ENCODE measurements around the gene THADA.

The THADA gene

GRCh38 chr2:43270930-43271615 is 324.8 kb downstream of the THADA start:
- ATAC-seq (ENCODE audit: insufficient read depth, low read depth) (no peak), DNase-seq (no peak)
- Histone ChIP-seq H3K36me3 (ENCODE audit: insufficient read depth, low read length) (peaks cover 13% of the 10 kb centered on the region; the same call in 1 of the 2 replicates), H3K9ac (ENCODE audit: low read depth, low read length) (no peak overlapping the region), H3K4me1 (ENCODE audit: insufficient read depth, low read length) (no peaks in the 10 kb centered on the region), H3K27me3 (ENCODE audit: insufficient read depth, low read length, poor library complexity) (no peaks in the 10 kb centered on the region), H3K4me2 (ENCODE audit: insufficient read depth, low read length) (no peak overlapping the region), H3K9me3 (ENCODE audit: insufficient read depth, low read length, severe bottlenecking) (no peaks in the 10 kb centered on the region), H3K79me2 (ENCODE audit: insufficient read depth, low read length) (no peaks in the 10 kb centered on the region), H2AFZ (ENCODE audit: low read depth, low read length) (no peak overlapping the region), H3K4me3 (ENCODE audit: low read depth in 1 of 2, low read length in 2 of 2) (no peak overlapping the region), H3K27ac (ENCODE audit: low read length) (no peak overlapping the region), H4K20me1 (ENCODE audit: insufficient read depth, low read length) (no peaks in the 10 kb centered on the region)
- no peak for TF ChIP-seq EZH2 (IDR thresholded peaks at IDR 0.05; ENCODE audit: borderline replicate concordance, low read depth, low read length, severe bottlenecking)
- TF ChIP-seq, protein P1, sequence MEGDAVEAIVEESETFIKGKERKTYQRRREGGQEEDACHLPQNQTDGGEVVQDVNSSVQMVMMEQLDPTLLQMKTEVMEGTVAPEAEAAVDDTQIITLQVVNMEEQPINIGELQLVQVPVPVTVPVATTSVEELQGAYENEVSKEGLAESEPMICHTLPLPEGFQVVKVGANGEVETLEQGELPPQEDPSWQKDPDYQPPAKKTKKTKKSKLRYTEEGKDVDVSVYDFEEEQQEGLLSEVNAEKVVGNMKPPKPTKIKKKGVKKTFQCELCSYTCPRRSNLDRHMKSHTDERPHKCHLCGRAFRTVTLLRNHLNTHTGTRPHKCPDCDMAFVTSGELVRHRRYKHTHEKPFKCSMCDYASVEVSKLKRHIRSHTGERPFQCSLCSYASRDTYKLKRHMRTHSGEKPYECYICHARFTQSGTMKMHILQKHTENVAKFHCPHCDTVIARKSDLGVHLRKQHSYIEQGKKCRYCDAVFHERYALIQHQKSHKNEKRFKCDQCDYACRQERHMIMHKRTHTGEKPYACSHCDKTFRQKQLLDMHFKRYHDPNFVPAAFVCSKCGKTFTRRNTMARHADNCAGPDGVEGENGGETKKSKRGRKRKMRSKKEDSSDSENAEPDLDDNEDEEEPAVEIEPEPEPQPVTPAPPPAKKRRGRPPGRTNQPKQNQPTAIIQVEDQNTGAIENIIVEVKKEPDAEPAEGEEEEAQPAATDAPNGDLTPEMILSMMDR (IDR thresholded peaks at IDR 0.05; ENCODE audit: borderline replicate concordance, extremely low read depth, low read length, poor library complexity, severe bottlenecking), result peak; percentile 19

DNA sequence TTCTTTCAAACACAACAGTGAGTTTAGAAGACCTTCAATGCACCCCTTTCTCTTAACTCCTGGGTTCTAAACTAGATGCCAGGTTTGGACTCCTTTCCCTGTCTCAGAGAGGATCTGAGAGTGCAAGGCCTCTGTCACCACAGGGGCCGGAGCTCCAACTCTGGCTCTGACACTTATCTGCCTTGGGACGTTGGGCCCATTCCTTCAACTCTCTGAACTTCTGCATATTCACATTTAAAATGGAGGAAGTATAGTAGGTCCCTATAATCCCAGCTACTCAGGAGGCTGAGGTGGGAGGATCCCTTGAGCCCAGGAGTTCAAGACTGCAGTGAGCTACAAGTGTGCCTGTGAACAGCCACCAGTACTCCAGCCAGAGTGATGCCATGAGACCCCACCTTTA is 325.4 kb downstream of the THADA start:
- Histone ChIP-seq H3K36me3 (ENCODE audit: insufficient read depth, low read length) (peaks cover 13% of the 10 kb centered on the region; the same call in 1 of the 2 replicates), H2AFZ (ENCODE audit: low read depth, low read length) (no peak overlapping the region), H3K4me2 (ENCODE audit: insufficient read depth, low read length) (no peak overlapping the region), H3K27ac (ENCODE audit: low read length) (no peak overlapping the region), H4K20me1 (ENCODE audit: insufficient read depth, low read length) (no peaks in the 10 kb centered on the region), H3K4me1 (ENCODE audit: insufficient read depth, low read length) (no peaks in the 10 kb centered on the region), H3K9ac (ENCODE audit: low read depth, low read length) (no peak overlapping the region), H3K9me3 (ENCODE audit: insufficient read depth, low read length, severe bottlenecking) (no peaks in the 10 kb centered on the region), H3K79me2 (ENCODE audit: insufficient read depth, low read length) (no peaks in the 10 kb centered on the region), H3K27me3 (ENCODE audit: insufficient read depth, low read length, poor library complexity) (no peaks in the 10 kb centered on the region), H3K4me3 (ENCODE audit: low read depth in 1 of 2, low read length in 2 of 2) (no peak overlapping the region)
- no peak for TF ChIP-seq EZH2 (IDR thresholded peaks at IDR 0.05; ENCODE audit: borderline replicate concordance, low read depth, low read length, severe bottlenecking)
- TF ChIP-seq, protein P1 (IDR thresholded peaks at IDR 0.05; ENCODE audit: borderline replicate concordance, extremely low read depth, low read length, poor library complexity, severe bottlenecking), result no peak
- DNase-seq, result no peak
- no peak for ATAC-seq (ENCODE audit: insufficient read depth, low read depth)

DNA sequence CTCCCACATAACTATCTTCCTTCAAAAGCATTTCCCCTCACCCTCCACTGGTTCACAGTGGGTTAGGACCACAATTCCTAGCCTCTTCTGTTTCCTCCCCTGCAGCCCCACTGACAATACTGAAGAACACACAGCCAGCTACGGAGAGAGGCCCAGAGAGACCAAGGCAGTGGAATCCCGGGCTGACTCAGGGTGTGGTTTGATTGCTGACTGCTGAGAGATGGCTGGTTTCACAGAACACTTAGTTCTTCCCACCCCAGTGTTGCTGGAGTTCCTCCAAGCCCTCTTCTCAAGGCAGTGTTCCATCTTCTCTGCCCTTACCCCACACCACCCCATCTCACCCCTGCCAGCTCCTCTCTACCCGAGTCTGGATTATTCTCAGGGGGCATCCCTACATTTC is 326.1 kb downstream of the THADA start:
- H3K79me2 ChIP-seq (ENCODE audit: insufficient read depth, low read length), result no peaks in the 10 kb centered on the region
- H3K27ac ChIP-seq (ENCODE audit: low read length), result no peak overlapping the region
- H3K4me2 ChIP-seq (ENCODE audit: insufficient read depth, low read length), result no peak overlapping the region
- H3K36me3 ChIP-seq (ENCODE audit: insufficient read depth, low read length), result peaks cover 13% of the 10 kb centered on the region; the same call in 1 of the 2 replicates
- H4K20me1 ChIP-seq (ENCODE audit: insufficient read depth, low read length), result no peaks in the 10 kb centered on the region
- no peak overlapping the region for H3K4me3 ChIP-seq (ENCODE audit: low read depth in 1 of 2, low read length in 2 of 2)
- H3K9ac ChIP-seq (ENCODE audit: low read depth, low read length), result no peak overlapping the region
- H3K9me3 ChIP-seq (ENCODE audit: insufficient read depth, low read length, severe bottlenecking), result no peaks in the 10 kb centered on the region
- no peaks in the 10 kb centered on the region for H3K4me1 ChIP-seq (ENCODE audit: insufficient read depth, low read length)
- ATAC-seq (ENCODE audit: insufficient read depth, low read depth), result no peak
- H2AFZ ChIP-seq (ENCODE audit: low read depth, low read length), result no peak overlapping the region
- TF ChIP-seq, protein P1 (IDR thresholded peaks at IDR 0.05; ENCODE audit: borderline replicate concordance, extremely low read depth, low read length, poor library complexity, severe bottlenecking), result no peak
- TF ChIP-seq EZH2 (IDR thresholded peaks at IDR 0.05; ENCODE audit: borderline replicate concordance, low read depth, low read length, severe bottlenecking), result no peak
- DNase-seq, result no peak
- no peaks in the 10 kb centered on the region for H3K27me3 ChIP-seq (ENCODE audit: insufficient read depth, low read length, poor library complexity)
